PC-9 (cell line): ENCODE data around the gene PRRT1B. TPM values are rescaled to one million over a fixed set of nuclear protein-coding genes. Genes with fewer than 3 reads are reported as not detected.

Source experiments
- BruUV-seq: library from RNA; stranded (reverse); fragments of 400-500 nt; replicated peaks from 2 replicates; lab custom pipeline; 2021; lab: Mats Ljungman, UMichigan
- CTCF ChIA-PET: fragments of 300-600 bp; sonication (Branson Sonifier 250); formaldehyde crosslinking; loops from one replicate; lab custom pipeline; 2022; ENCODE audit warnings: antibody characterized with exemption; lab: Charles Lee
- POLR2A ChIA-PET: fragments of 300-600 bp; sonication (Branson Sonifier 250); formaldehyde crosslinking; loops from one replicate; lab custom pipeline; 2022; ENCODE audit warnings: antibody characterized with exemption; ENCODE audit not compliant: unreplicated experiment; lab: Charles Lee
- DNase-seq, 2 experiments: peaks; one replicate each; pipeline versions ENCODE4 v3.0.0 to v3.0.0-alpha.2; 2015 to 2022; ENCODE audit warnings: mixed read lengths in 1 of 2
- H2AFZ ChIP-seq: fragments of 200-600 bp; sonication (generic); 2 replicates; pipeline ENCODE4 v1.8.1; 2017; ENCODE audit warnings: antibody characterized with exemption
- H3F3A ChIP-seq: fragments of 200-600 bp; sonication (generic); 2 replicates; pipeline ENCODE4 v1.8.1; 2017; ENCODE audit warnings: antibody characterized with exemption, mild to moderate bottlenecking, low read depth; ENCODE audit not compliant: insufficient read depth
- H3K27ac ChIP-seq: fragments of 200-600 bp; sonication (generic); 2 replicates; pipeline ENCODE4 v1.6.1; 2016; ENCODE audit warnings: mixed run types
- H3K27me3 ChIP-seq: fragments of 200-600 bp; sonication (generic); 2 replicates; pipeline ENCODE4 v1.6.1; 2016; ENCODE audit warnings: low read depth, mixed run types; ENCODE audit not compliant: insufficient read depth
- H3K36me3 ChIP-seq: fragments of 200-600 bp; sonication (generic); 2 replicates; pipeline ENCODE4 v1.6.1; 2016; ENCODE audit warnings: low read depth, mixed run types
- H3K4me1 ChIP-seq: fragments of 200-600 bp; sonication (generic); replicated peaks from 2 replicates; pipeline ENCODE4 v1.6.1; 2016; ENCODE audit warnings: mixed run types; ENCODE audit not compliant: insufficient read depth
- H3K4me2 ChIP-seq: fragments of 200-600 bp; sonication (generic); 2 replicates; pipeline ENCODE4 v1.6.1; 2017; ENCODE audit warnings: mixed run types
- H3K4me3 ChIP-seq: fragments of 200-600 bp; sonication (generic); 2 replicates; pipeline ENCODE4 v1.6.1; 2016; ENCODE audit warnings: mixed run types
- H3K79me2 ChIP-seq: fragments of 200-600 bp; sonication (generic); 2 replicates; pipeline ENCODE4 v1.6.1; 2017; ENCODE audit warnings: low read depth, mixed run types
- H3K9me2 ChIP-seq: fragments of 200-600 bp; sonication (generic); 2 replicates; pipeline ENCODE4 v1.8.1; 2017; ENCODE audit warnings: mild to moderate bottlenecking; ENCODE audit not compliant: insufficient read depth
- H3K9me3 ChIP-seq: fragments of 200-600 bp; sonication (generic); 2 replicates; pipeline ENCODE4 v1.8.1; 2016; ENCODE audit warnings: low read depth; ENCODE audit not compliant: insufficient read depth
- H4K20me1 ChIP-seq: fragments of 200-600 bp; sonication (generic); 2 replicates; pipeline ENCODE4 v1.8.1; 2017; ENCODE audit not compliant: insufficient read depth
- EZH2 ChIP-seq: fragments of 200-600 bp; sonication (generic); IDR thresholded peaks from 2 replicates; pipeline ENCODE4 v1.8.0; 2017; ENCODE audit warnings: antibody characterized with exemption, low read depth
- intact Hi-C: fragments of 100-400 bp; cut with micrococcal nuclease; formaldehyde crosslinking; loops from one replicate; pipeline ENCODE4 v1.10.0; 2022; ENCODE audit not compliant: unreplicated experiment
- total RNA-seq: library from RNA; stranded (reverse); gene quantifications from 2 replicates; pipeline ENCODE4 v1.2.3, GENCODE V29; 2021
- TF ChIP-seq, protein P1 (sequence below): fragments of 200-600 bp; sonication (generic); conservative IDR thresholded peaks from 2 replicates; pipeline ENCODE4 v1.6.1; 2017; ENCODE audit warnings: mixed run types, antibody characterized with exemption, mild to moderate bottlenecking, moderate library complexity

PRRT1B gene
- total RNA-seq, 1 experiment from 2014 or later, result not detected

DNA sequence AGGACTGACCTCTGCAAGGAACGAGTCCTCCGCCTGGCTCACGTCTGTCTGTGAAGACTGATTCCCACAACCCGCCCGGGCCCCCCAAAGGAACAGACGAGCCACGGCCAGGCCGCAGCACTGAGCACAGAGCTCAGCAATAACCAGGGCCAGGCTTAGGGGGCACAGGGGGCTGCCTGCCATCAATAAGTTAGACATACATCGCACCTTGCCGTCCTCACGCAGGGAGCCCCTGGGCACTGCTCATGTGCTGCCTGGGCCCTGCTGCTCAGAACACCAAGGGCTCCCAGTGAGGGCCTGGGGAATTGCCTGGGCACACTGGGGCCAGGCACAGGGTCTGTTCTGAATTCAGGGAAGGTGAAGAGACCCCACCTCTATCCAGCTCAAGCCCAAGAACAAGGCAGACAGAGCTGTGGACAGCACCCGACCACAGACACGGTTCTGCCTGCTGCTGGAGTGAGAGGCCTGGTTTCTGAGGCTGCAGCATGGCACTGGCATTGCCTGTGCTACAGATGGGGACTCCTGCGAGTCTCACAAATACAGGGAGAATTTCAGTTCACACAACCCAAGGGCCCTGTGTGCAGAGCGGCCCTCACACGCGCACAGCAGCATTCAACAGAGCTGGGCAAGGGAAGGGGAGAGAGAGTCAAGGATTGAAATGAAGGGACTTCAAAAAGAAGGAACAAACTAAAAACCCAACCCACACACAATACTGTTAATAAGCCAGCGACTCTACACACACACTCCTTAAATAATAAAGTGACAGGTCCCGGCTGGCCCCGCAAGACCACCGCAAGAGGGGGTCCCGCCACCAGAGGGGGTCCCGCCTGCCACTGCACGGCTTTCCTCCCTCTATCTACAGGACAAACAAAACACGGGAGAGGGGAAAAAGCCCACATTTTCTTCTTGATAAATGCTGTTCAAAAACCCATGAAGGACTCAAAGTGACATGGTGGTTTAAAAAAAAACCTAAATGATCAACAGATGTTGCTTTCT, 32.0 kb downstream of the PRRT1B start:
- Histone ChIP-seq H3K4me3 (no peak overlapping the region), H3K79me2 (no peaks in the 10 kb centered on the region), H2AFZ (no peak overlapping the region), H3K9me2 (no peaks in the 10 kb centered on the region), H3K4me2 (no peak overlapping the region), H3K9me3 (no peaks in the 10 kb centered on the region), H4K20me1 (no peaks in the 10 kb centered on the region), H3F3A (no peaks in the 10 kb centered on the region), H3K27me3 (no peaks in the 10 kb centered on the region), H3K27ac (no peak overlapping the region), H3K4me1 (no peaks in the 10 kb centered on the region), H3K36me3 (no peaks in the 10 kb centered on the region)
- POLR2A ChIA-PET, result no interaction called here
- CTCF ChIA-PET, result no interaction called here
- intact Hi-C loops, result no loop called here
- TF ChIP-seq EZH2, result no peak
- TF ChIP-seq, protein P1, sequence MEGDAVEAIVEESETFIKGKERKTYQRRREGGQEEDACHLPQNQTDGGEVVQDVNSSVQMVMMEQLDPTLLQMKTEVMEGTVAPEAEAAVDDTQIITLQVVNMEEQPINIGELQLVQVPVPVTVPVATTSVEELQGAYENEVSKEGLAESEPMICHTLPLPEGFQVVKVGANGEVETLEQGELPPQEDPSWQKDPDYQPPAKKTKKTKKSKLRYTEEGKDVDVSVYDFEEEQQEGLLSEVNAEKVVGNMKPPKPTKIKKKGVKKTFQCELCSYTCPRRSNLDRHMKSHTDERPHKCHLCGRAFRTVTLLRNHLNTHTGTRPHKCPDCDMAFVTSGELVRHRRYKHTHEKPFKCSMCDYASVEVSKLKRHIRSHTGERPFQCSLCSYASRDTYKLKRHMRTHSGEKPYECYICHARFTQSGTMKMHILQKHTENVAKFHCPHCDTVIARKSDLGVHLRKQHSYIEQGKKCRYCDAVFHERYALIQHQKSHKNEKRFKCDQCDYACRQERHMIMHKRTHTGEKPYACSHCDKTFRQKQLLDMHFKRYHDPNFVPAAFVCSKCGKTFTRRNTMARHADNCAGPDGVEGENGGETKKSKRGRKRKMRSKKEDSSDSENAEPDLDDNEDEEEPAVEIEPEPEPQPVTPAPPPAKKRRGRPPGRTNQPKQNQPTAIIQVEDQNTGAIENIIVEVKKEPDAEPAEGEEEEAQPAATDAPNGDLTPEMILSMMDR, result no peak
- BruUV-seq, result no TSS peak
- no peak for DNase-seq

DNA sequence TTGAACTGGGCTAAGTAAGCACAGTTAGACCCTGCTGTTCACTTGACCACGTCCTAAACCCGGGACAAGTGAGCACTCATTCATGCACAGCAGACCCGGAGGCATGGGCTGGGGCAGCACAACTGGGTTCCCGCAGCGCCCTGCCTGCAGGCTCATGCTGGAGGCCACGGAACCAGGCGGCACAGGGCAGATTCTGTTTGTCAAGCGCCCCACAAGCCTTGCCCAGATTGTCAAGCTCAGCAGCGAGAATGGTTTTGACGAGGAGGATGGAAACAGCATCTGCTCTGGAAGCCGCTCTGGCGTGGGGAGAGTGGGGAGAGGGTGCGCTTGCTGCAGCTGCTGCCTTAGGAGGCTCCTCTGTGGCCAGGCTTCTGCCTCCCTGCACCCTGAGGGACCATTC, 32.7 kb downstream of the PRRT1B start:
- H2AFZ ChIP-seq, result no peak overlapping the region
- POLR2A ChIA-PET, result no interaction called here
- H3K4me1 ChIP-seq, result no peaks in the 10 kb centered on the region
- intact Hi-C loops, result no loop called here
- no peaks in the 10 kb centered on the region for H3K79me2 ChIP-seq
- H3K4me3 ChIP-seq, result no peak overlapping the region
- H3K27me3 ChIP-seq, result no peaks in the 10 kb centered on the region
- no peaks in the 10 kb centered on the region for H3F3A ChIP-seq
- TF ChIP-seq EZH2, result no peak
- TF ChIP-seq, protein P1, result no peak
- no peaks in the 10 kb centered on the region for H4K20me1 ChIP-seq
- DNase-seq, result no peak
- H3K27ac ChIP-seq, result no peak overlapping the region
- BruUV-seq, result no TSS peak
- no peak overlapping the region for H3K4me2 ChIP-seq
- CTCF ChIA-PET, result no interaction called here
- H3K9me3 ChIP-seq, result no peaks in the 10 kb centered on the region
- H3K36me3 ChIP-seq, result no peaks in the 10 kb centered on the region
- H3K9me2 ChIP-seq, result no peaks in the 10 kb centered on the region

DNA sequence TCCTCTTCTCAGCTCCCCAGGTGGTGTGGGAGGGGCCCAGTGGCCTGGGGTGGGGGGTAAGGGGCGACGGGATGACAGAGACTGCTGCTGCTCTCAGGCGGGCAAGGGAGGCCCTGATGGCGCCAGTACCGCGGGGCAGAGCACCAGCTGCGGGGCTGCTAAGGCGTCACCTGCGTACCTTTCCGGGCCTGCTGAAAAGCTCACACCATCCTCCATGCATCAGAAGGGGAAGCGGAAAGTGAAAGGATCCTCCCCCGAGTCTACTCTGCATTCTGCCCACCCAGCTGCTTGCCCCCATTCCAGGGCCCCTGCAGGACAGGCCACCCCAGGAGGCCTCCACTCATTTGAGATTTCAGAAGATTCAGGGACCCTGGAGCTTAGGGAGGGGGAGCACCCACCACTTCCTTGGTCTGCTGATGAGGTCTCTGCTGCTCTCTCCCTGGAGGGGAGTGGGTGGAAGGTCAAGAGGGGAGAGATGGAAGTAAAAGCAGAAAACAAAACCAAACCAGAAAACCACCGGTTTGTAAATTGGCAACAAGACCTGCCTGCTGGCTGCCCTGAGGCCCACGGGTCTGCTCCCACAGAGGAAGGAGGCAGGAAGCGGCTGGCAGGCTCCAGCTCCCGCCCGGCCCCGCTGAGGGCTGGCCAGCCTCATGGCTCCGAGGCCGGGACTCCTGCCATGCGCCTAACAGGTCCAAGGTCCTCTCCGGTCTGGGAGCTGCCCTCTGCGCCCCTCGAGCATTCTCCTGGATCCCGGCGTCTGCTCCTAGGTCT, 33.6 kb downstream of the PRRT1B start:
- H3K4me1 ChIP-seq, result no peaks in the 10 kb centered on the region
- H3K36me3 ChIP-seq, result no peaks in the 10 kb centered on the region
- no peaks in the 10 kb centered on the region for H3K27me3 ChIP-seq
- ChIA-PET CTCF (no interaction called here), POLR2A (no interaction called here)
- no TSS peak for BruUV-seq
- no peak overlapping the region for H2AFZ ChIP-seq
- no peak for DNase-seq
- H3K79me2 ChIP-seq, result no peaks in the 10 kb centered on the region
- TF ChIP-seq EZH2, result no peak
- TF ChIP-seq, protein P1, result no peak
- no peaks in the 10 kb centered on the region for H4K20me1 ChIP-seq
- H3K4me3 ChIP-seq, result no peak overlapping the region
- H3K9me2 ChIP-seq, result no peaks in the 10 kb centered on the region
- no peaks in the 10 kb centered on the region for H3K9me3 ChIP-seq
- no peaks in the 10 kb centered on the region for H3F3A ChIP-seq
- intact Hi-C loops, result no loop called here
- H3K4me2 ChIP-seq, result no peak overlapping the region
- H3K27ac ChIP-seq, result no peak overlapping the region
